Measurements from ENCODE around the gene SPSB1. TPM values are rescaled to one million over a fixed set of nuclear protein-coding genes. Genes with fewer than 3 reads are reported as not detected.
A peak's percentile ranks its signal among the peaks of the same experiment; 100 is the strongest.

SPSB1 gene
- total RNA-seq, 2 experiments from 2014 or later = 8.2 to 9.0 TPM

GRCh38 chr1:9314711-9315379 lies 22.2 kb downstream of the SPSB1 start:
- CTCF ChIA-PET = interaction anchor here (0.7 to 1.8 kb wide), 5 partner anchors 25 to 181 kb away, joined by 3 to 8 read pairs (median 3); no protein-coding TSS in a partner anchor
- H3K4me1 Mint-ChIP-seq = peaks cover 38% of the 10 kb centered on the region

GRCh38 chr1:9315411-9316079 lies 22.9 kb downstream of the SPSB1 start:
- H3K9me3 Mint-ChIP-seq (ENCODE audit: low read depth) = no peaks in the 10 kb centered on the region
- H3K4me1 Mint-ChIP-seq = peaks cover 38% of the 10 kb centered on the region
- H3K27ac Mint-ChIP-seq = peak overlapping the region; percentile 57
- no peaks in the 10 kb centered on the region for H3K27me3 Mint-ChIP-seq
- CTCF ChIA-PET = interaction anchor here (0.8 to 1.8 kb wide), 3 partner anchors 26 to 176 kb away, joined by 3 to 8 read pairs (median 4); no protein-coding TSS in a partner anchor
- DNase-seq (peak; percentile 76), ATAC-seq (peak; percentile 72)
- H3K36me3 Mint-ChIP-seq = no peaks in the 10 kb centered on the region
- peak overlapping the region; percentile 51 for H3K4me3 Mint-ChIP-seq

More at GRCh38 chr1:9314711-9315379, 22.2 kb downstream of the SPSB1 start:
- DNase-seq (no peak), ATAC-seq (peak; percentile 10)
- no peaks in the 10 kb centered on the region for H3K9me3 Mint-ChIP-seq (ENCODE audit: low read depth)
- no peaks in the 10 kb centered on the region for H3K36me3 Mint-ChIP-seq
- H3K27me3 Mint-ChIP-seq = no peaks in the 10 kb centered on the region
- no peak overlapping the region for H3K4me3 Mint-ChIP-seq
- H3K27ac Mint-ChIP-seq = peak overlapping the region; percentile 57

DNA sequence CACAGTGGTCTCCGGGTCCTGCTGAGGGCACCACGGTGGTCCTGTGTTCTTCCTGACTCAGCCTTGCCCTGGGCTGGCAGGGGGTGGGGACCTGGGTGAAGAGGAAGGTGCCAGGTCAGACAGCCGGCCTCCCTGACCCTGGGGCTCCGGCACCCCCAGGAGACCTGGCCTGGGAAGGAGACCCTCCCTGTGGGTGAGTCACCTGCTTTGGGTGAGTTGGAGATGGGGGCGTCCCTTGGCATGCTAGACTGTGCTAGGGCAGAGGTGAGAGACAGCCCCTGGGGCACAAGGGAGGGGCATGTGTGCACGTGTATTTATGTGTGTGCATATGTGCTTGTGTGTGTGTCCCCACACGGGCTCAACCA lies 23.4 kb downstream of the SPSB1 start:
- peak overlapping the region; percentile 51 for H3K4me3 Mint-ChIP-seq
- peak; percentile 55 for DNase-seq
- CTCF ChIA-PET = no interaction called here
- peak; percentile 30 for ATAC-seq
- H3K27me3 Mint-ChIP-seq = no peaks in the 10 kb centered on the region
- peak overlapping the region; percentile 57 for H3K27ac Mint-ChIP-seq
- H3K4me1 Mint-ChIP-seq = peaks cover 38% of the 10 kb centered on the region
- no peaks in the 10 kb centered on the region for H3K36me3 Mint-ChIP-seq
- no peaks in the 10 kb centered on the region for H3K9me3 Mint-ChIP-seq (ENCODE audit: low read depth)

- H3K27me3 Mint-ChIP-seq = no peaks in the 10 kb centered on the region
- no peaks in the 10 kb centered on the region for H3K9me3 Mint-ChIP-seq (ENCODE audit: low read depth)
- H3K36me3 Mint-ChIP-seq = no peaks in the 10 kb centered on the region
- H3K4me3 Mint-ChIP-seq = no peak overlapping the region
- DNase-seq = no peak
- peaks cover 38% of the 10 kb centered on the region for H3K4me1 Mint-ChIP-seq
- no peak for ATAC-seq
- peak overlapping the region; percentile 57 for H3K27ac Mint-ChIP-seq
- CTCF ChIA-PET = interaction anchor here (0.7 kb wide), 1 partner anchor 50 kb away, joined by 3 read pairs; no protein-coding TSS in a partner anchor
Measured at GRCh38 chr1:9316512-9316911, 23.8 kb downstream of the SPSB1 start.

DNA sequence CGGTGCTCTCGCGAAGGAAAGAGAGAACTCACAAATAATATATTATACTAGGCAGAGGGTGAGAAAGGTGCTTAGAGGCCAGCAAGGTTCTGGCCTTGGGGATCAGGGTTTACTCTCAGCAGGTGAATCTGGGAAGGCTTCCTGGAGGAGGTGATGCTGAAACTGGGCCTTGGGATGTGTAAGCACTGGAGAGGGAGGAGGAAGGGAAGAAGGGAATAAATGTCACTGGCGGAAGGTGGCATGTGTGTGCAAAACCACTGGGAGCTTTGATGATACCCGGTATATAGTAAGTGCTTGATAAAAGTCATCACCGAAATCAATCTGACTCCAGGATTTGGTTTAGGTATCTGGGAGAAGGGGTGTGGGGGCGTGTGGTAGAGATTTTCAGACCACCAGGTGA lies 24.4 kb downstream of the SPSB1 start:
- H3K27ac Mint-ChIP-seq = no peak overlapping the region
- H3K9me3 Mint-ChIP-seq (ENCODE audit: low read depth) = no peaks in the 10 kb centered on the region
- CTCF ChIA-PET = interaction anchor here (0.7 kb wide), 1 partner anchor 50 kb away, joined by 3 read pairs; no protein-coding TSS in a partner anchor
- H3K27me3 Mint-ChIP-seq = no peaks in the 10 kb centered on the region
- H3K4me1 Mint-ChIP-seq = peaks cover 38% of the 10 kb centered on the region
- no peak for ATAC-seq
- no peak for DNase-seq
- H3K36me3 Mint-ChIP-seq = no peaks in the 10 kb centered on the region
- no peak overlapping the region for H3K4me3 Mint-ChIP-seq

- no peaks in the 10 kb centered on the region for H3K27me3 Mint-ChIP-seq
- peaks cover 38% of the 10 kb centered on the region for H3K4me1 Mint-ChIP-seq
- H3K9me3 Mint-ChIP-seq (ENCODE audit: low read depth) = no peaks in the 10 kb centered on the region
- no peaks in the 10 kb centered on the region for H3K36me3 Mint-ChIP-seq
- no peak for ATAC-seq
- no peak for DNase-seq
- no peak overlapping the region for H3K27ac Mint-ChIP-seq
- no peak overlapping the region for H3K4me3 Mint-ChIP-seq
- CTCF ChIA-PET = interaction anchor here (0.6 to 0.8 kb wide), 2 partner anchors 18 to 178 kb away, joined by 3 read pairs; no protein-coding TSS in a partner anchor
Measured at GRCh38 chr1:9317591-9318417, 25.1 kb downstream of the SPSB1 start.

GRCh38 chr1:9319208-9319788 lies 26.6 kb downstream of the SPSB1 start:
- Mint-ChIP-seq H3K27me3 (no peaks in the 10 kb centered on the region), H3K4me3 (no peak overlapping the region), H3K4me1 (peaks cover 34% of the 10 kb centered on the region), H3K9me3 (ENCODE audit: low read depth) (no peaks in the 10 kb centered on the region), H3K36me3 (no peaks in the 10 kb centered on the region), H3K27ac (no peak overlapping the region)
- ATAC-seq (no peak), DNase-seq (no peak)
- CTCF ChIA-PET = no interaction called here

DNA sequence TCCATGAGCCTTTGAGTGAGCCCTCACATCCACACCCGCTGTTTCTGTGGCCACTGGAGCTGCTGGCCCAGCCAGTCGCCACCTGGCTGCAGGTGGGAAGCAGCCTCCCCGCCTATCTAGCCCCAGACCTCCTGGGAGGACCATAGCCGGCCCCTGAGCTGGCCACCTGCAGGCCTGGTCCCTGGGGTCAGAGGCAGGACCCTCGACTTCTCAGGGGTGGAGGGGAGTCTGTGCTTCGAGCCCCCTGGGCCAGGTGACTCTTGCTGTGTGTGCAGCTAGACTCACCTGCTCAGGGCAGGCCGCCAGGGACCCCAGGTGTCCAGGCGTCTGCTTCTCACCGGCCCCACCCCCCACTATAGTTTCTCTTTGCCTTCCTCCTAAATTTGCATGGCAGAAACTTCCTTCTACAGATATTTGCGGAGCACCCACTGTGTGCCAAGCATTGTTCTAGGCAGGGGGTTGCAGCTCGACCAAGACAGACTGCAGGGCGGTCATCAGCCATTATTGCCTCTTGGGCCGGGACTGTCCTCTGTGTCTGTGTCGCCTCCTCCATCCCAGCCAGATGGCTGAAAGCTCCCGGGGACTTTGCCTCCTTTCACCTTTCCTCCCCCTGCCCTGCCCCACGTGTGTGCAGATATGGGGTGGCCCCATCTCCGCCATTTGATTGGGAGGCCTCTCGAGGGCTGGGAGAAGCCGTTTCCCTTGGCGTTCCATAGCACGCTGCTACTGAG lies 27.3 kb downstream of the SPSB1 start:
- Mint-ChIP-seq H3K9me3 (ENCODE audit: low read depth) (no peaks in the 10 kb centered on the region), H3K4me1 (peaks cover 28% of the 10 kb centered on the region), H3K4me3 (no peak overlapping the region), H3K27ac (no peak overlapping the region), H3K36me3 (no peaks in the 10 kb centered on the region), H3K27me3 (no peaks in the 10 kb centered on the region)
- no peak for ATAC-seq
- DNase-seq = no peak
- CTCF ChIA-PET = no interaction called here

DNA sequence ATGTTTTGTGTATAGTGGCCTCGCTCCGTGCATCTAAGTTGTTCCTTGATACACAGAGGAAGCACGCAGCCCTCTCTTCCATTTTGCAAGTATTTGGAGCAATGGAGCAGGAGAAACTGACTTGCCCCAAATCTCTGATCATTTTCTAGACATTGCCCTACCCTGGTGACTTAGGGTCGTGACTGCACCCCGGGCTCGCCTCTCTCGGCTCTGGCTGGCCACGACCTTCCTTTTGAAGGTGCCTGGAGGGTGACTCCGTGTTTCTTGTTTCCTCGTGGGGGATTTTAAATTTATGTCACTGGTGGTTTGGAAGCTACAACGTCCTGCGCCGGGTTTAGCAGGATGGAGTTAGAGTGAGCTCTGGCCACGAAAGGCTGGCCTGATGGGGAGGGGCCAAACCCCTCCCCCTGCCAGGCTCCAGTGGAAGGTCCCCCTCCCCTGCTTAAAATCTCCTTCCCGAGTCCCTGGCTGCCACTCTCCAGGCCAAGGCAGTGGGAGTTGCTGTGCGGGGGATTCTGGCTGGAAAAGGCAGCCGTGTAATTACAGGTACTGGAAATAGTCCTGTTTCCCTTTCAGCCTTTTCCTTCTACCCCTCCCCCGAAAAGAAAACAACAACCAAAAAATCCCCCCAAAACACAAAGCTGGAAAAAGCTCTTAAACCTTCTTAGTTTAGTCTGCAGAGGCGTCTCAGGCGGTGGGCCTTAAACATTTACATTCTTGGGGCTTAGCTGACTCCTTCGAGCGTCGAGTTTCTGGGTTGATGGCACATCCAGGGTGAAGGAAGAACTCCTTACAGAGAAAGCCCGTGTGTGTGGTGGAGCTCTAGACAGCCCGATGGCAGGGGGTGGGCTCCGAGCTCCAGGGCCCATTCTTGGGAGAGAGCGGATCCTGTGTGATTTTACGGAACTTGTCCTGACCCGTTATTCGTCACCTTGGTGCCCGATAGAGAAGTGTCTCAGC lies 28.1 kb downstream of the SPSB1 start:
- DNase-seq = no peak
- no peaks in the 10 kb centered on the region for H3K9me3 Mint-ChIP-seq (ENCODE audit: low read depth)
- no peaks in the 10 kb centered on the region for H3K27me3 Mint-ChIP-seq
- H3K27ac Mint-ChIP-seq = no peak overlapping the region
- no peak overlapping the region for H3K4me3 Mint-ChIP-seq
- H3K36me3 Mint-ChIP-seq = no peaks in the 10 kb centered on the region
- ATAC-seq = no peak
- CTCF ChIA-PET = no interaction called here
- peaks cover 19% of the 10 kb centered on the region for H3K4me1 Mint-ChIP-seq

DNA sequence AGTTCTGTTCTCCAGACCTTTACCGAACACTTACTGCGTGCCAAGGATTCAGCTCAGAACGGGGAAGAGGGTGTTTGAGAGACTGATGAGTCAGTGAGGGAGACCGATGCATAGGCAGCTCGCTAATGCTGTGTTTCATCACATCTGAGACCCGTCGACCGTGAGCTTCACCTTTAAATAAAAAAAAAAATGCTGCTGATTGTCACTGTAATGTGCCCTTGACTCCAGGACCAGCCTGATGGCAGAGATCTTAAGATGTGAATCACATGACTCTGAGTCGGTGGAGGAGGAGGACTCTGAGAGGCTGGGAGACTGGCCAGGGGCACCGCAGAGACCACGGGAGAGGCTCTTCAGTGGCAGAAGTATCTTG lies 28.8 kb downstream of the SPSB1 start:
- no peak for DNase-seq
- Mint-ChIP-seq H3K4me1 (peaks cover 13% of the 10 kb centered on the region), H3K36me3 (no peaks in the 10 kb centered on the region), H3K9me3 (ENCODE audit: low read depth) (no peaks in the 10 kb centered on the region), H3K27me3 (no peaks in the 10 kb centered on the region), H3K27ac (no peak overlapping the region), H3K4me3 (no peak overlapping the region)
- no peak for ATAC-seq
- CTCF ChIA-PET = no interaction called here

GRCh38 chr1:9321986-9322660 lies 29.4 kb downstream of the SPSB1 start:
- Mint-ChIP-seq H3K36me3 (no peaks in the 10 kb centered on the region), H3K4me3 (no peak overlapping the region), H3K27me3 (no peaks in the 10 kb centered on the region), H3K27ac (no peak overlapping the region), H3K9me3 (ENCODE audit: low read depth) (no peaks in the 10 kb centered on the region), H3K4me1 (peaks cover 7% of the 10 kb centered on the region)
- DNase-seq (no peak), ATAC-seq (no peak)
- CTCF ChIA-PET = no interaction called here

Data from activated CD8-positive, alpha-beta memory T cell treated with anti-CD3 and anti-CD28 coated beads, Interleukin-2, amount 10 ng/mL, durations not matched to agents 7 days and 5 days (primary cell).